Measurements from ENCODE around the gene CABLES2.

- no peak for TF ChIP-seq CTCF (IDR thresholded peaks at IDR 0.05; ENCODE audit: low read depth, low read length, poor library complexity, severe bottlenecking)
- no peak for TF ChIP-seq EZH2phosphoT487 (IDR thresholded peaks at IDR 0.05; ENCODE audit: borderline replicate concordance, low read length)
Observed at GRCh38 chr20:62446481-62446880, 39.4 kb upstream of the CABLES2 start.
